Upper lobe of left lung (tissue), 4 donors: Measurements from ENCODE around the gene CYBA.

ENCODE experiments used
- CTCF ChIP-seq, 6 experiments: fragments of 450-650 bp in 4 of 6; fragments of 200-600 bp in 2 of 6; sonication (generic) in 2 of 6; IDR thresholded peaks; one replicate each; pipeline ENCODE4 v1.5.1; 2016 to 2019; ENCODE audit warnings: antibody characterized with exemption in 6 of 6
- EP300 ChIP-seq, 4 donors: sonication (generic); formaldehyde crosslinking; IDR thresholded peaks; one replicate each; pipeline ENCODE4 v1.5.1; 2017; ENCODE audit warnings: antibody characterized with exemption in 4 of 4, control low read depth in 2 of 4
- POLR2A ChIP-seq, 4 donors: fragments of 450-650 bp; IDR thresholded peaks; one replicate each; pipeline ENCODE4 v1.5.1; 2016 to 2017; ENCODE audit warnings: antibody characterized with exemption in 4 of 4, mild to moderate bottlenecking in 2 of 4
- POLR2AphosphoS5 ChIP-seq, 2 donors: sonication (generic); formaldehyde crosslinking; IDR thresholded peaks; one replicate each; pipeline ENCODE4 v1.5.1; 2017; ENCODE audit warnings: antibody characterized with exemption in 2 of 2

DNA sequence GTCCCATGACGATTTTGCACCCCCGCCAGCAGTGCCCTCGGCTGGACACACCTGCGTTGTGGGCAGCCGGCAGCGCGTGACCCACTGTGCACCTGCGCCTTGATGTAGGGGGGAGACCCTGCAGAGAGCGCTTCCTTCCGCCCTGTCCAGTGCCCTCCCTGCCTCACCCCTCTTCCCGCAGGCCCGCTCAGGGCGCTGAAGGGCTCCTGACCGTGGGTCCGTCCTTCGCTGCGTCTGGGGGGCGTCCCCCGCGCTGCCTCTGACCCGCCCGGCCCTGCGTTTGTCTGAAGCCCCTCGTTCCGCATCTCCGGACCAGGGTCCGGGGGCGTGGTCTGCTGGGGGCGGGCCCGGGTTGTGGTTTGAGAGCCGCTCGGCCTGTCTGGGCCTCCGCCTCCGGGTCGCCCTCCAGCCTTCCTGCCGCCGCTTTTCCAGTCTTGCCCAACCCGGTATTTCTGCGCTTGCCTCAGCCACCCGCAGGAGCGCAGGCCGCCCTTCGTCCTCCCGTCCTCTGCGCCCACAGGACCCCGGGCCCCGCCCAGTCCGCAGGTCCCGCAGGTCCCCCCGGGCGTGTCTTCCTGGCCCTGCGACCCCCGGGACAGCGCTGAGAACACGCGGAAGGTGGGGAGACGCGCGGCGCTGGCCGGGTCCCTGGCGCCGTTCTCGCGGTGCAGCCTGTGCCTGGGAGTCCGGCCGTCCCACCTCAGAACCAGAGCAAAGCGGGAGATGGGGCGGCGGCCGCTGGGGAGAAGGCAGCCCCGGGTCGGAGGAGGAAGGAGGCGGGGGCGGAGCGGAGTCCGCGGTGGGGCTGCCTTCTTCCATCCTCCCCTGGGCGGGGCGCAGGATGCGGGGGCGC, 16.5 kb downstream of the CYBA start:
- no peak for TF ChIP-seq POLR2AphosphoS5 (IDR thresholded peaks at IDR 0.05)
- TF ChIP-seq CTCF (IDR thresholded peaks at IDR 0.05), result no peak
- no peak for TF ChIP-seq EP300 (IDR thresholded peaks at IDR 0.05)
- peak in 1 of 4 donors; percentile 33 for TF ChIP-seq POLR2A (IDR thresholded peaks at IDR 0.05)
